GM18951 (cell line): Measurements from ENCODE around the gene ZNF345.

Source experiments
- POLR2A ChIP-seq: IDR thresholded peaks from 4 replicates; pipeline ENCODE4 v1.6.1; 2011; ENCODE audit warnings: mild to moderate bottlenecking; ENCODE audit not compliant: insufficient read length, insufficient read depth; ENCODE audit errors: extremely low read depth
- in situ Hi-C: fragments of 300-500 bp; cut with MboI; formaldehyde crosslinking; loops from one replicate; pipeline ENCODE4 v1.12.0; 2022; ENCODE audit warnings: low sequenced_read_pairs, mixed read lengths, inconsistent platforms; ENCODE audit not compliant: unreplicated experiment

Gene ZNF345

GRCh38 chr19:36851898-36852297 is 1.2 kb downstream of the ZNF345 start:
- in situ Hi-C loops = no loop called here
- TF ChIP-seq POLR2A = no peak

- no peak for TF ChIP-seq POLR2A
- in situ Hi-C loops = no loop called here
These were observed 26.6 kb downstream of the ZNF345 start for GRCh38 chr19:36876993-36877938.

- no peak for TF ChIP-seq POLR2A
- in situ Hi-C loops = no loop called here
These were observed 41.2 kb downstream of the ZNF345 start for GRCh38 chr19:36891768-36892357.

- no peak for TF ChIP-seq POLR2A
- in situ Hi-C loops = no loop called here
These were observed 44.2 kb downstream of the ZNF345 start for GRCh38 chr19:36894849-36895383.

GRCh38 chr19:36898422-36898821 is 47.7 kb downstream of the ZNF345 start:
- no peak for TF ChIP-seq POLR2A
- in situ Hi-C loops = no loop called here

- TF ChIP-seq POLR2A = peak; percentile 45
- in situ Hi-C loops = no loop called here
These were observed 65.5 kb downstream of the ZNF345 start, which contains the start of the genes ZNF568 and ZNF829 for GRCh38 chr19:36915992-36916830. Gene ZNF568 (plus strand): TSS chr19:36916332. CDS start chr19:36922771, 6,439 bp downstream. Gene ZNF829 (minus strand): TSS chr19:36916291. CDS start chr19:36915167, 1,124 bp downstream.

- TF ChIP-seq POLR2A = no peak
- in situ Hi-C loops = no loop called here
These were observed 66.3 kb downstream of the ZNF345 start for GRCh38 chr19:36916991-36917390.

- TF ChIP-seq POLR2A = no peak
- in situ Hi-C loops = no loop called here
These were observed 67.4 kb downstream of the ZNF345 start for GRCh38 chr19:36918090-36918489.
